HG02885 (cell line): ENCODE results near the gene CCDC85C.

Experiments
- ATAC-seq: cut with Tn5 transposase; IDR thresholded peaks from one replicate; pipeline ENCODE4 v1.9.1; 2021; ENCODE audit warnings: mild to moderate bottlenecking; ENCODE audit not compliant: unreplicated experiment, poor library complexity

The CCDC85C gene

DNA sequence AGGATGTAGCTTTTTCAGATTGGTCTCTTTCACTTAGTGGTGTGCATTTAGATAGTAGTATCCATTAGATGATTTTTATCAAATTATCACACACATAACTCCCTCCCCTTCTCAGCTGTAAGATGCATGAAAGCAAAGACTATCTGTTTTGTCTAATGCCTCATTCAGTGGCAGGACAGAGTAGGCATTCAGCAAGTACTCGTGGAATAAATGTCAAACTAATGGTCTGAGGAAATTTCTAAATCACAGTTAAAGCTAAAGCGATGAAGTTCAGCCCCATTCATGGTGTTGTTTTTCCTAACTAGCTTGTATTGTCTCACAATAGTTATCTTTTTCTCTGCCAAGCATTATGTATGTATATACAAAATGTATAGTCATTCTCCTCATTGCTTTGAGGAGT is 106.7 kb downstream of the CCDC85C start:
- no peak for ATAC-seq

DNA sequence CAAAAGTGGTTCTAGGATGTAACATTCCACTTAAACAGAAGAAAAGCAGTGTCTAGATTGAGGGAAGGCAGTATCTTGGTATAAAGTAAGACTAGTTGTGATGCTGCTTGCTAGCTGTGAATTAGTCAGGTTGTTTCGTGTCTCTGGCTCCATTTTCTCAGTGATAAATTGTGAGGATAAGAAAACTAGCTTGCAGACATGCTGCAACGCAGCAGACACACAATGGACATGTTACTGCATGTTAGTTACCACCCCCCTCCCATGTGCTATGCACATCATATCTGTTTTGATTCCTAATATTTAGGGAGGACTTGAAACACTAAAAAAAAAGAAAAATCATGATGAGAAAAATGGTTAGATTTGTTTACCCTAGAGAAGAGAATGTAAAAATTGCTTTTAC is 119.9 kb downstream of the CCDC85C start:
- ATAC-seq, result no peak

DNA sequence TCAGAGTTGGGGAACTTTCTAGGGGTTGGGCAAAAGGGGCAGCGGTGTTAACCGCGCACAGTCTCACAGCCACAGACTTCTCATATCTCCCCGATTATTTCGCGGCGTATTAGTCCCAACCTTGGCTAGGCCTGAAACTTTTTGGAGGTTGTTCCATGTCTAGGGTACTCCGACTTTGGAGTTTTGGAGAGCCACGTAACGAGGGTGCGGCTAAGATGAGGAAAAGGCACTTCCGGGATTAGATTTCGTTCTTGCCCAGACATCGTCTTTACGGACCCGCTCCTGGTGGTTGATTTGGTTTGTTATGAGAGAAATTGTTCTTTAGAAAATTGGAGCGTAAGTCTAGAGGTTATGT is 122.3 kb downstream of the CCDC85C start:
- ATAC-seq, result no peak

DNA sequence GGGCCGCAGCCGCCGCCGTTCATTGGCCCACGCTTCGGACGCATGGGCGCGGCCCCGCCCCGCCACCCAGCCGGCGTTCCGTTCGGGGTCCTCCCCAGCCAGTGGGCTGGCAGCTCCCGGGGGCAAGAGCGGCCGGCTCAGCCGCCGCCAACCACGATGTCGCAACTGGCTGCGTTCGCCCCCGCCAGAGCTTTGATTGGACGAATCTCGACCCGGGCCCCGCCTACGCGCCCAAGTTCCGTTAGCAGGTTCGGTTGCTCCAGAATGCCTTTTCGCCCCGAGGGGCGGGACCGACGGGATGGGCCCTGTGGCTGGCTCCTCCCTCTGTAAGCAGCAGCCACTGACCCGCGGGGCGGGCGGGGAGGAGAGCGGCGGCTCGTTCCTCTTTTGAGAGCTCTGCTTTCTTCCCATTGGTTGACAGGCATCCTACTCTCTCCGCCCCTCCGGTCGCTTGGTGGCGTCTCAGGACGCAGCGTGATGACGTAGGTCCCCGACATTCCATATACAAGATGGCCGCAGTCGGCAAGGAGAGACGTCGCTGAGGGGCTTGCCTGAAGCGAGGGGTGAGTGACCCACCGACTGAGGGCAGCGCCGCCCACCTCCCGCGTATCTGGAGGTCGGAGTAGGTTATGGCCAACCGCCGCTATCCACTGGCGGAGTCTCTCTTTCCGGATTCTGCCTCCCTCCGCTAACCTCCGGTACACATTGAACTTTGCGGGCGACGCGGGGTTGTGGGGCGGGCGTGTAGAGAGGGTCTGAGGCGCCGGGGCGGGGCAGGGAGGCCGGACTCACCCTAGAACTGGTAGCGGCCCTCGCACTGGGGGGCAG is 122.9 kb downstream of the CCDC85C start, which contains the start of gene CCNK:
Gene CCNK (plus strand): TSS at position 493 of the 828 bp plus-strand sequence. CDS start 11,269 bp downstream, outside the sequence.
- ATAC-seq, result peak; percentile 88

DNA sequence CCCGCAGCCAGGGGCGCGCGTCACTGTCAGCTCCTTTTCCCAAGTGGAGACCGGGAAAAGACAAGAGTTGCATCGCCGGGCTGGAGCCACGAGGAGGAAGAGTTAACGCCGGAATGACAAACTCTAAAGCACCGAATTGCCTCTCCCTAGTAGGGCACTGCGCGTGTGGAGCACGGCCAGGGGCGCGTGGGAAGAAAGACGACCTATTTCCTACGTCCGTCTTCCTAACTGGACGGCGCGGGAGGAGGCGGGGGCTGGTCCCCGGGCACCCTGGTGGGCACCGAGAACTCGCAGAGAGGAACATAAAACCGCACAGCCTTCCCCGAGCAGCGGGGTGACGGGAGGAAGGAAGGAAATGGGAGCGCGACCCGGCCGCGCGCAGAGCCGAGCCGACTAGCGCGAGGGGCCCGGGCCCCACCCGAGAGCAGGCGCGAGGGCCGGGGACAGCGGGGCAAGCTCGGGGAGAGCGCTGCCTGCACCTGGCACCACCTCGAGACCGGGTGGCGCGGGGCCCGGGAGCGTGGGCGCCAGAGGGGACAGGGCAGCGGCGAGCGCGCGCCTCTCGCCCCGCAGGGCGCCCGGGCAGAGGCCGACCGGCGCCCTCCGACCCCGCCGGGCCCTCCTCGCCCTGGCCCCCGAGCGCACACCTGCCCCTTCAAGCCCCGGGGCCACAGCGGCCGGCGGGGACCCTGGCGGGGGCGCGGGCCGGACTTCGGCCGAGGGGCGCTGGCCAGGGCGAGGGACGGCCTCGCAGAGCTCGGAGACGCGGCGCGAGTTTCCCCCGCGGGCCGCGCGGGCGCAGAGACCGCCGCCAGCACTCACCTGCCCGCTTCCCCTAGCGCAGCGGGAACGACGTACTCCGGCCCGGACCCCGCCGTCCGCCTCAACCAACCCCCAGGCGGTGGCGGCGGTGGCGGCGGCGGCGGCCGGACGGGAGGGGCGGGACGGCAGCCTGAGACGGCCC is 123.8 kb downstream of the CCDC85C start, which contains the start of gene SETD3:
Gene SETD3 (minus strand): TSS at position 954 of the 964 bp plus-strand sequence. CDS start 15,054 bp downstream, outside the sequence.
- peak; percentile 8 for ATAC-seq

DNA sequence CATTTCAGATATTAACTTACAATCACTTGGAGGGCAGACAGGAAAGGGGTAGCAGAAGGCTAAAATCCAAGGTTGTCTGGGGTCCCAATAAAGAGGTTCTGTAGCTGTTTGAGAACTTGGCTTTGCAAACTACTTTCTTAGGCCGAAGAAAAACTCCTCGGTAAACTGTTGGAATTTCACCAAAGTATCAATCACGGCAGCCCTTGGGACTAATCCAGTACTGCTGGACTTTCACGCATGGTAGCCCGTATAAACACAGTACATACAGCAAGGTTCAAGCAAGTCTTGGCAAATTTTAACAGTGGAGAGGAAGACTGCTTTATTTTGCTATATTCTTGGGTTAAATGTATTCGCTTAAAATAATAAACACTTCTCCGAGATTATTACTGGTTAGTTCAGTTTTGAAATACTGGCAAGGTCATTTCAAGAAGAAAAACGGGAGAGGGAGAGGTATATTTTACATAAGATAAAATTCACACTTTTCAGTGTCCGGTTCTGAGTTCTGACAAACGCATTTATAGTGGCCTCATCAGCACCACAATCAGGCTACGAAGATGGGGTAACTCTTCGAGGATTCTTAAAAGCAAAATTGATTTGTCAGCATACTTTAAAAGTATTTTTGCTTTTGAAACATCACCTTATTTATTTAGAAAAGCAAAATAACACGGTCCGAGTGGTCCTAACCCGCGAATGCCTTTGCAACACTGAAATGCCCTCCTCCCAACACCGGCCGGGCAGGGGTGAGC is 124.7 kb downstream of the CCDC85C start:
- no peak for ATAC-seq

DNA sequence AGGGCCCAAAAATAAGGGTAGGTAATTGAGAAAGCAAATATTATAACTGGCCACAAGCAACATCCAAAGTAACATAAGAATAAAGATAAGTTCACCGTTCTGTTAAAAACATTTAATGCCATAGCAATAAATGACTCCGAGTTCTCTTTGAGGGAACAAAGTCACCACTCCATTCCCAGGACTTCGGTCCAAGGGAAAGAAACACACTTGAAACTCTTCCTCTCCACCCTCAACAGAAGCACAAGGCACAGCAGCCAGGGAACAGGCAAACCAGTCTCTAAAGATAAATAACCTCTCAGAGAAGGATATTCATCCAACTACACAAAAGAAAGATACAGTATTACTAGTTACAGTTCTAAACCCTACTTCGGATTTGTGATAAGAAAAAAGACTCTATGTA is 125.9 kb downstream of the CCDC85C start:
- ATAC-seq, result no peak

DNA sequence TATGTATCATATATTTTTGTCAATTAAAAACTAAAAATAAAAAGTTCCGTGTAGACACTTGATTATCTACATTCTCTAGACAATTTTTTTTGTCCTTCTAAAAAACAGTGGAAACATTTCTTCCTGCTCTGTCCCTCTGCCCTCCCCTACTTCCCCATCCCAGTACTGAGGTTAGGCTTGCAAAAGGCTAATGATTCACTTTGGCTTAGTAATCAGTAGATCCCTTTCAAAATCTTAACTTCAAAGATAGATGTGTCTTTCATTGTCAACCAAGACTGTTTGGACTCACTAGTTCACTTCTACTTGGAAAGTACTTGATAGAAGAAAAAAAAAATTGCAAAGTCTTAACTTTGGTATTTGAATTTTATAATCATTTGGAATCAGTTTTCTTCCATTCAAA is 127.1 kb downstream of the CCDC85C start:
- ATAC-seq, result no peak

DNA sequence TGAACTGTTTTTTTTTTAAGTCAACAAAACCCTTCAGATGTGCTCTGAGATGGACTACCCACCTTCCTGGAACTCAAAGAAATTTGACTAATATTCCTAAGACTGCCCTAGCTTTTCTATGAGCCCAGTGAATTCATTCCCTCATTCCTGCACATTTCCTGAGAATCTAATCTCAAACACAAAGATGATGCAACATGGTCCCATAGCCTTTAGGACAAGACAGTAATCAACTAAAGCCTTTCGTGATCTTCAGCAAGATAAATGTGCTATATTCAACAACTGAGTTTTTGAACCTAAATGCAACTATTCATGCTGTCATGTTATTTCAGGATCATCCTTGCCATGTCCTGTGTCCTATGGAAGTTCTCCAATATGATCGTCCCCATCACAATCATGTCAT is 128.3 kb downstream of the CCDC85C start:
- ATAC-seq, result no peak

DNA sequence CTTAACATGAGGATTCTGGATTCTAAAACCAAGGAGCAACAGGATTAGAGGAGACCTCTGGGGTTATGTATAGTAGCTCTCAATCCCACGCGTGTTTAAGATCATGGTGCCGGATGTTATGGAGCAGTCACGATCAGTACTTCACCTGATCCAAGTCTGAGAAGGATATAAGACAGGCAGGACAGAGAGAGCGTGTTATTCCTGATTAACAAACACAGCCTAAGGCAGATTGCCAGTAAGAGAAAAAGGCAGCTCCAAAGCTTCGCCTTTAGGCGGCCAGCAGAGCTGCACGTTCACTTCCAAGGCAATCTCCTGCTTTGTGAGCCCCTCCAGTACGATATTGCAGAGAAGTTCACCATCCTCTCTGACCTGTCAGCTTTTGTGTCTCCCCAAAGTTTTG is 128.8 kb downstream of the CCDC85C start:
- ATAC-seq, result no peak

DNA sequence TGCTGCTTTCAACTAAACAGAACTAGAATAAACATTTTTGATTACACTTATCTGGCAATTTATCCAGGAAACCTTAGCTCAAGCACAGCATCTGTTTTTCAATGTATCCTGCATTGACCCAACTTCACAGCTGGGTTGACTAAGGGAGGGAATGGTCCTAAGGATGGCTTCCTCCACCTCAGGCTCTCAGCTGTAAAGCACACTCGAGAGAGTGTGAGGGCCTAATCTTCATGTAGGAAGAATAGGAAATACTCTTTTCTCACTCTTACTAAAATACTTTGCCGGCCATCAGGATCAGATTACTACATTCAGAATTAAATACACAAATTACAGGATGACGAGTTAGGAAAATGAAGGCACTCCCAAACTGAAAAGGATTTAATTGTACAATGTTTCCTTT is 130.5 kb downstream of the CCDC85C start:
- ATAC-seq, result no peak

DNA sequence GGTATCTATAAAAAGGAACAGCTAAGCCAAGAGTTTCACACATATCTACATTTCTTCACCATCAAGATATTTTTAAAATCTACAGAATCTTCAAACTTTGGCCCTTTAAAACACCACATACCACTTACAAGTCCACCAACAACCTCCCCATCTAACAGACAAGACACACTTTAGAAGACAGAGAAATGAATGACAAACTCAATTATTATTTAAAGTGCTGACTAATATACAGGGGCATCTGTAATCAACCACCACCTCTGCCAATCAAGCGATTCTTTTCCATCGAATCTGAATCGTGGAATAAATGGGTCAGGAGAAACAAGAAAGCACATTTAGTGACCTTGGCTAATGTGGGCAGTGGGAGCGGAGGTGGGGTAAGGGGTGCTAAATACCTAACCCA is 131.1 kb downstream of the CCDC85C start:
- ATAC-seq, result no peak

DNA sequence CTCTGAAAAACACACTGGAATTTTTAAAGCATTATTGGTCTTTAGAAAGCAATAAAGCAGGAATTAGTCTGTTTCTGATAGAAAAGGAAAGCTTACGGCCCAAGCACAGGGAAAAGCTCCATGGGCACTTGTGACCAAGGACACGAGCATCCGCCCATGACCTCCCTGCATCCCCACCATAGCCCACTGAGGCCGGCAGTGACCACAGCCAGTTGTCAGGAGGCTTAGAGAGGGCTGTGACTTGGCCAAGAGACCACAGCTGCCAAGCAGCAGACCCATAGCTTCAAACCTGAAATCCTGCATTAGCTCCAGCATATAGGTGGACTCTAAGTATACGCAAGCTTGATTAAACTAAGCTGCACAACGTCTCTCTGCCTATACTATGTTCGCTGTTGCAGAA is 132.3 kb downstream of the CCDC85C start:
- no peak for ATAC-seq

DNA sequence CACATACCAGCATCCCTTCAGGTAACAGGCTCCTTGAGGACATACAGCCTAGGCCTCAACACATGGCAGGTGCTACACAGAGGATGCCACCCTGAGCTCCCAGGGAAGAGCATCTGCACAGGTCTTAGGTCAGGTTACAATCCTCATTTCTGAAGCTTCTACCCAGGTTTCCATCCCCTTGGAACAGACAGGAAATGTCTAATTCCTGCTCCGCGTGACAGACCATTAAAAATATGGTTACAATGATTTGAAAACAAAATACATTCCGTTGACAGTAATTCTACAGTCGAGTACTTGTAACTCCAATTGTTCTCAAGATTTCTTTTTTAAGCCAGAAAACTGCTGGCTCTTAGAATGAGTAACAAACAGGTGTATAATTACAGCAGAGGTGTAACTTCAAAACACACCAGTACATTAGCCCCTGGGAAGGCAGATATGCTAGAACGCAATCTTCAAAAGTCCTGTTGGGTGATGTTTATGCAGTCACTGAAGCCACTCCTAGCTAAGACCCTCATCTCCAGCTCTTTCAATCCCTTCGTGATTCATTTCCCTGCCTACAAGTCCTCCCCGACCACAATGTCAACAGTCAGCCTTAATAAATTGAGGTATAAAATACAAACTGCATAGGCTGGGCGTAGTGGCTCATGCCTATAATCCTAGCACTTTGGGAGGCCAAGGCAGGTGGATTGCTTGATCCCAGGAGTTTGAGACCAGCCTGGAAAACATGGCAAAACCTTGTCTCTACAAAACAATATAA is 135.0 kb downstream of the CCDC85C start:
- ATAC-seq, result no peak

DNA sequence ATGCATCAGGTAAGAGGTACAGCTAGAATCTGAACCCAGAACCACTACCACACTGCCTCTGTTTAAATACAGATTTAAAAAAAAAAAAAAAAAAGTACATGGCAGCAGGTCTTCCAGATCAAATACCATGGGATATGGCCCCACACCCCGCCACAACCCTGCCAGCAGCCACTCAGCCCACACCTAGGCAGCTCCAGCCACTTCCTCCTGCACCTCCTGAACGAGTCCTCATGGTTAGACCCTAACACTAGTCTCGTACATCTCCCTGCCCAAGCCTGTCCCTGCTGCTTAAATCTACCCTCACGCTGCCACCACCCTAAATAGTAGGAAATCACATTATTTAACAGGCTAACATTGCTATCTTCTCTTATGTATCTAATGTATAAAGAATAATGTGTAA is 135.9 kb downstream of the CCDC85C start:
- no peak for ATAC-seq

DNA sequence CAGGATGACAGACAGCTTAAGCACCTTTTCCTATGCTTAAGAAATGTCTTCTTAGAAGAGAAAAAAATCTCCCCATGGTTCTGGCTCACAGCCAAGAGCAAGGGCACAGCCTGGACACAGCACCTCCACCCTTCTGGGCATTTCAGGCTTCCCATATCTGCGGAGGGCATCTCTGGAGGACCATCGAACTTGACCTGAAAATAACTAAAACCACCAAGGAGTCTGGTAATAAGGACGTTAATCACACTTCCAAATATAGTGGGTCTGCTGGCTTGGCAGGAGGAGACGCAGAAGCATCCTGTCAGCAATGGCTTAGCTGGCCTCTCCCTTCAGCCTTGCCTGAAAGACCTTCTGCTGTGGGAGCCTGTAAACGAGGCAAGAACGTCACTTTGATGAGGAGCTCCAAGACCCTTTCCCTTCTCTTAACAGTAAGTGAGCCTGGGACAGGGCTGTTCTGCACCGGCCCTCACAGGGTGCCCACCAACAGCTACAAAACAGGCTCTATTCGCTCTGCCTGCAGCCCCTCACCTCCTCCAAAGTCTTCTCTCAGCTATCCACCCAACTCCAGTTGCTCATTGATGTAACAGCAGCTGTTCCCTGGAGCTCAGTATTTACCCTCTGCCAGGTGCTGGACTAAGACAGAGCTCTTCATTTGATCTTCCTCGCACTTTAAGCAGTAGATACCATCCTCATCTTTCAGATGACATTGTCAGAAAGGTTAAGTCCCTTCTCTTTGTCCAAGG is 136.5 kb downstream of the CCDC85C start:
- no peak for ATAC-seq

DNA sequence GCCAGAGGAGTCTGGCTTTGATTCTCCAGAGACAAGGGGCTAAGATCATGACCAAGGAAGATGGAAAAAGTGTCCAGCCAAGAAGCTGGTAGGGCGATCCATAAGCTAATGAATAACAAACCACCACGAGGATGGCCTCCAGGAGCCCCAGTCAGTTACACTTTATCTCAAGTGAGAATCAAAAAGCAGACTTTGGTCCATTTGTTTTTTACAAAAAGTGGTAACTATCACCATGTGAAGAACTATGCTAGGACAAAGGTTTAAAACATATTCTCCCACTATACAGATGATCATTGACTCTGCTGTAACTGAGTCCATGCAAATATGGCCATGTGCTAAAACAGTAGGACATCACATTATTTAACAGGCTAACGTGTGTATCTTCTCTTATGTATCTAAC is 137.2 kb downstream of the CCDC85C start:
- no peak for ATAC-seq

DNA sequence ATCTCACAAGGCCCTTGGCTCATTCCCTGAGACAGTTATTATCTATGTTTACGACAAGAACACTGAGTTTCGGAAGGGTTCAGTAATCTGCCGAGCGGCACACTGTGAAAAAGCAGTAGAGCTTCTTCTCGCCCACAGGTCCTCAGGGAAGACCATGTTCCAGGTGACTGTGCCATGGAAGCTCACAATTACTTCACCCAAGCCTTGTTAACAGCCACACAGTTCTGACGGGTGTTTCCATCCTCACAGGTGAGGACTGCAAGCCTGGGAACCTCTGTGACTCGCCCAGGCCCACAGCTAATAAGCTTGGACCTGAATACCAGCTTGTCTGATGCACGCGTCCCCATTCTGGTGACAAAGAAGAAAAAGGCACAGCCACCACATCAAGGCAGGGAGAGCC is 138.7 kb downstream of the CCDC85C start:
- ATAC-seq, result no peak

DNA sequence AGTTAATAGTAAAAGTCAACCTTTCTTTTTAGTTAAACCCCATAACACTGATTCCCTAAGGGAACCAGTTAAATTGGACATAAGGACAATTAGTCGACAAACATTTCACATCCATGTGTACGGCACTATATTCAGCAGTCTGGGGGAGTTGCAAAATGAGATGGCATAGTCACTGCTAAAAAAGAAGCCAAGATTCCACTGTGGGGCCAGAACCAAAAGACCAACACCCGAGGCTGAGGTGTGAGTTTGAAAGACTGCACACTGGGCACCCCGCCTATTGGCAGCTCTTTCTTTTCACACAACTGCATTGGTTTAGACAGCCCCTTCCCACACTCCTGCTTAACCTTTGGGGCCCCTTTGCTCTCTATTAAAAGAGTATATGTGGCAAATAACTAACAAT is 140.0 kb downstream of the CCDC85C start:
- ATAC-seq, result no peak
